KOPT-K1 (cell line): ENCODE measurements around the gene CMC4.

Experiments
- H3K27ac ChIP-seq: fragments of 200-600 bp; sonication (generic); 2 replicates; pipeline ENCODE4 v1.5.1; 2016; ENCODE audit warnings: antibody characterized with exemption, mild to moderate bottlenecking, low read depth, low read length; ENCODE audit not compliant: poor library complexity, severe bottlenecking
- H3K36me3 ChIP-seq: fragments of 200-600 bp; sonication (generic); 2 replicates; pipeline ENCODE4 v1.5.1; 2017; ENCODE audit warnings: antibody characterized with exemption, mild to moderate bottlenecking, low read length, moderate library complexity; ENCODE audit not compliant: insufficient read depth
- H3K9me3 ChIP-seq: fragments of 200-600 bp; sonication (generic); 2 replicates; pipeline ENCODE4 v1.5.1; 2017; ENCODE audit warnings: antibody characterized with exemption, low read length, mild to moderate bottlenecking; ENCODE audit not compliant: insufficient read depth, poor library complexity, severe bottlenecking

The CMC4 gene, protein sequence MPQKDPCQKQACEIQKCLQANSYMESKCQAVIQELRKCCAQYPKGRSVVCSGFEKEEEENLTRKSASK

GRCh38 chrX:155070975-155071693 lies at the start of gene CMC4, which contains the start of the genes BRCC3 and MTCP1:
TSS of gene CMC4 (minus strand) at chrX:155071136. CDS start at chrX:155064023, 7,113 bp downstream.
TSS of gene BRCC3 (plus strand) at chrX:155071508. CDS start at chrX:155071528, 20 bp downstream.
TSS of gene MTCP1 (minus strand) at chrX:155071136. CDS start at chrX:155066010, 5,126 bp downstream.
- H3K9me3 ChIP-seq = no peaks in the 10 kb centered on the region
- H3K36me3 ChIP-seq = peaks cover 31% of the 10 kb centered on the region
- H3K27ac ChIP-seq = peak within 1 kb of the TSS; percentile 87

DNA sequence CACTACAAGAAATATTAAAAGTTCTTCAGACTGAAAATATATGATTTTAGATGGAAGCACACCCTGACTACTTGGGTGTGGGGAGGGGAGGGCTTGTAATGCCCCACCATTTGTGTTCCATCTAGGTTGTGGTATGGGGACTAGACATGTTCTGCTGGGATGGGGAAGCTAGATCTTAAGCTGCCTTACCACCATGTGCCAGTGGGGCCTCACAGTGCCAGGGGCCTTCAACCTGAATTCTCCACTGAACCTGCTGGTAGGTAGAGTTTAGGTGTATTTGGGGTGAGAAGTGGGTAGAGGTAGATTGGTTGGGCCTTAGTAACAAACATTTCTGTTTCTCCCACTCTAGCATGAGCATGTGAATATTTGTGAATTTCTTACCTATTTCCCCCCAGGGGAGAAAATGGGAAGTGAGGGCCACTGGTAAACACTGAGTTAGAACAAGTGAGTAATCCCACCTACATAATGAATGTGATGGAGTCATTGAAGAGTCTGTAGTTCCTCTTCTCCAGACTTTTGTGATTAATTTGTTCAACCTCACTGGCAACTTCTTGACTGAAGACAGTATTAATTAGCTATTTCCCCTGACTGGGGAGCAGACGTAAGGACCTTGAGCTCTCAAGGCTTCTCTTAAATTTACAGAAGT lies 44.4 kb upstream of the CMC4 start:
- H3K27ac ChIP-seq = no peak overlapping the region
- H3K9me3 ChIP-seq = peaks cover 5% of the 10 kb centered on the region
- peaks cover 35% of the 10 kb centered on the region for H3K36me3 ChIP-seq

GRCh38 chrX:155113097-155113496 lies 42.2 kb upstream of the CMC4 start:
- H3K9me3 ChIP-seq = peaks cover 5% of the 10 kb centered on the region
- peaks cover 29% of the 10 kb centered on the region for H3K36me3 ChIP-seq
- no peak overlapping the region for H3K27ac ChIP-seq

DNA sequence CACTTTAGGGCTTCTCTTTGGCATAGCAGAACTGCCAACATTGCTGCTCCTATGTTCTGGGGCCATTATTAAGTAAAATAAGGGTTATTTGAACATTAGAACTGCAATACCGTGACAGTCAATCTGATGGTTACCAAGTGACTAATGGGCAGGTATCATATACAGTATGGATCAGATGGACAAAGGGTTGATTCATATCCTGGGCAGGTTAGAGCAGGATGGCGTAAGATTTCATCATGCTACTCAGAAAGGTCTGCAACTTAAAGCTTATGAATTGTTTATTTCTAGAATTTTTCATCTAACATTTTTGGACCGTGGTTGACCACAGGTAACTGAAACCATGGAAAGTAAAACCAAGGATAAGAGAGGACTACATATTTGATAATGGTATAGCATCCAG lies 41.2 kb upstream of the CMC4 start:
- Histone ChIP-seq H3K36me3 (peaks cover 33% of the 10 kb centered on the region), H3K9me3 (peaks cover 5% of the 10 kb centered on the region), H3K27ac (no peak overlapping the region)

- Histone ChIP-seq H3K27ac (no peak overlapping the region), H3K9me3 (peaks cover 5% of the 10 kb centered on the region), H3K36me3 (peaks cover 36% of the 10 kb centered on the region)
Measured at GRCh38 chrX:155108427-155108826, 37.5 kb upstream of the CMC4 start.

- H3K27ac ChIP-seq = no peak overlapping the region
Measured at GRCh38 chrX:155105919-155106318, 35.0 kb upstream of the CMC4 start.

GRCh38 chrX:155094468-155095061 lies 23.6 kb upstream of the CMC4 start:
- no peak overlapping the region for H3K27ac ChIP-seq
- H3K36me3 ChIP-seq = peaks cover 62% of the 10 kb centered on the region

More at GRCh38 chrX:155105919-155106318, 35.0 kb upstream of the CMC4 start:
- no peaks in the 10 kb centered on the region for H3K9me3 ChIP-seq
- peaks cover 44% of the 10 kb centered on the region for H3K36me3 ChIP-seq

DNA sequence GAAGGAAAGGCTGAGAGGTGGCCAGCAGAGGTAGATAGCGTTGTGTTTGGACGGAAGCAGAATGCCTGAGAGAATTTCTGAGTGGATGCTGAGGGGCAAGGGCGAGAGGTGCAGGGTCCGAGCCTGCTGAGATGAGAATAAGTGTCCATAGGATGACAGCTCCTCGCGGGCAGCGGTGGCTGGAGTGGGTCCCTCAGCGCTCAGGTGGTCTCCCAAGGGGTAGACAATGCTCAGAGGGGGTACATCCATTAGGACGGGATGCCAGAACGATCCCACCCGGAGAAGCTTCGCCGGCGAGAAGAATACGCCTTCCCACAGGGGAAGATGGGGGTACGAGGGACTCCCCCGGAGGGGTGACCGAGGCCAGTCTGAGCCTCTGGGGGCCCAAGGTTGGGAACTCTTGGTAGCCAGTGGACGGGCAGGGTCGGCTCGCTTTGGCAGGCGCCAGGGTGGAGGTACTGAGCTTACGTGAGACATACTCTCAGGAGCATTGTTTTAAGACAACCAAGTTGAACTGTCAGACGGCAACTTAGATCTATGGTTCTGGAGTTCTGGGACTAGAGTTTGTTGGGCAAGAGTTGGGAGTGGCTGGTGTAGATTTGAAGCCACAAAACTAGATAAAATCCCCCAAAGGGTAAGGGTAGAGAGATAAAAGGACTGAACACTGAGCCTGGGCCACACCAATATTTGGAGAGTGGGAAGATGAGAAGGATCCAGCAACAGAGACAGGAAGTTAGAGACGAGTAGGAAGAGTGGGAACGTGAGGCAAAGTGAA lies 16.2 kb upstream of the CMC4 start:
- H3K9me3 ChIP-seq = no peaks in the 10 kb centered on the region
- no peak overlapping the region for H3K27ac ChIP-seq
- peaks cover 62% of the 10 kb centered on the region for H3K36me3 ChIP-seq

More at GRCh38 chrX:155094468-155095061, 23.6 kb upstream of the CMC4 start:
- H3K9me3 ChIP-seq = no peaks in the 10 kb centered on the region

DNA sequence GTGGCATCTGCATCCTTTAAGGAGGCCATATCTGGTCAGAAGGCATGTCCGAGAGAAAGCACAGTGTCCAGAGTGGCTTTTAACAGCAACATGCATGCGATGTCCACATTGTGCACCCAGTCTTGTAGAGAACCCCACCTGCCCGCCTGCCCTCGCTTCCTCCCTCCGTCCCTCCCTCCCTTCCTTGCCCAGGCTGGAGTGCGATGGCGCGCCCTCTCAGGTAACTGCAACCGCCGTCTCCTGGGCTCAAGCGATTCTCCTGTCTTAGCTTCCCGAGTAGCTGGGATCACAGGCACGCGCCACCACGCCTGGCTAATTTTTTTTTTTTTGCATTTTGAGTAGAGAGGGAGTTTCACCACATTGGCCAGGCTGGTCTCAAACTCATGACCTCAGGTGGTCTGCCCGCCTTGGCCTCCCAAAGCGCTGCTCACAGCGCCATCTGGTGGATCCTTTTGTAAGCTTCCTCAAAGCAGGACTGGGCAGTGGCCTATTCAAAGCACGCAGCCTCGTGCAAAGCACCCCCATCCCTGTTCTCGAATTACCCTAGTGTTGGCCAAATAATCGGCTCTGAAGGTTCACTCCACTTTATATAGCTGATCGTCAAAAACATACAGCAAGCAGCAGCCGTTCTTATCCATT lies 15.4 kb upstream of the CMC4 start:
- Histone ChIP-seq H3K36me3 (peaks cover 64% of the 10 kb centered on the region), H3K9me3 (no peaks in the 10 kb centered on the region), H3K27ac (no peak overlapping the region)

- H3K36me3 ChIP-seq = peaks cover 38% of the 10 kb centered on the region
- H3K27ac ChIP-seq = peak overlapping the region; percentile 87
- no peaks in the 10 kb centered on the region for H3K9me3 ChIP-seq
Measured at GRCh38 chrX:155071694-155072280, 851 bp upstream of the CMC4 start.

DNA sequence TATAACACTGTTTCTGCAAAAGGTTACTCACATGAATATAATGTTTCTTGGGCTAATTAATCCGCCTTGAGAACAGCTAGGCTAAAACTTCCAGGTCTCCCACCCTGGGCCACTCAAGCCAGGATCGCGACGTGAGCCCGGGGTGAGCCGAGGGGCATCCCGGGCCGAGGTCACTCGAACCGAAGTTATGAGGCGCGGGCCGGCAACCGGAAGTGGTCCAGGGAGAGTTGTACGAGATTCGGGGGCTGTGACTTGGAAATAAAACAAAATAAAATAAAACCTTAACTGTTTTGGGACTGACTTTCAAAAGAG lies 317 bp downstream of the CMC4 start:
- peaks cover 26% of the 10 kb centered on the region for H3K36me3 ChIP-seq
- no peaks in the 10 kb centered on the region for H3K9me3 ChIP-seq
- H3K27ac ChIP-seq = peak overlapping the region; percentile 67

GRCh38 chrX:155070038-155070437 lies 898 bp downstream of the CMC4 start:
- no peaks in the 10 kb centered on the region for H3K9me3 ChIP-seq
- peak overlapping the region; percentile 67 for H3K27ac ChIP-seq
- peaks cover 20% of the 10 kb centered on the region for H3K36me3 ChIP-seq

GRCh38 chrX:155069414-155069813 lies 1.5 kb downstream of the CMC4 start:
- Histone ChIP-seq H3K27ac (no peak overlapping the region), H3K36me3 (peaks cover 18% of the 10 kb centered on the region), H3K9me3 (no peaks in the 10 kb centered on the region)

DNA sequence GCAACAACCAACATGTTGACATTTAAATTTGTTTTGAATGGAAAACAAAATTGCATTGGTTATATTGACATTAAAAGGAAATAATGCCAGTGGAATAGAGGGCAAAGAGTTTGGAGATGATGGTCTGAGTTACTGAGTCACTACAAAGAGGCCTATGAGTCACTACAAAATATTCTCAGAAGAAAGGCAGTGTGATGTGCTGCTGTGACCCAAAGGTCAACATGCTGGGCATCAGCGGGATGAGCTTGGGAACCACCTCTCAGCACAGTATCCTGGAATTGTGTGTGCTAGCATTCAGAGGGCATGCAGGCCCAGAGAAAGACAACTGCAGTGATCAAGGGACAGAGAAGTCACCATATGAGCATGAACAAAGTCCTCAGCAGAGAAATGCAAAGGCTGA lies 2.8 kb downstream of the CMC4 start:
- no peaks in the 10 kb centered on the region for H3K9me3 ChIP-seq
- H3K27ac ChIP-seq = no peak overlapping the region
- peaks cover 5% of the 10 kb centered on the region for H3K36me3 ChIP-seq
